GM12878 (cell line): ENCODE data around the gene WNT16. TPM values are rescaled to one million over a fixed set of nuclear protein-coding genes. Genes with fewer than 3 reads are reported as not detected.
A peak's percentile ranks its signal among the peaks of the same experiment; 100 is the strongest.

Experiments used
- BHLHE40 ChIP-seq, 2 experiments: fragments of 450-650 bp in 1 of 2; IDR thresholded peaks; 2 replicates each; pipeline ENCODE4 v1.6.1; 2011 to 2017; ENCODE audit warnings: low read depth in 2 of 2, borderline replicate concordance in 1 of 2, improper control_type of control experiment in 1 of 2, low read length in 1 of 2, mild to moderate bottlenecking in 1 of 2
- BMI1 ChIP-seq: fragments of 450-650 bp; IDR thresholded peaks from 2 replicates; pipeline ENCODE4 v1.6.1; 2016; ENCODE audit warnings: mild to moderate bottlenecking, moderate library complexity, borderline replicate concordance
- CHD1 ChIP-seq: IDR thresholded peaks from 2 replicates; pipeline ENCODE4 v1.6.1; 2012; ENCODE audit warnings: low read depth, low read length, improper control_type of control experiment
- HDAC6 ChIP-seq: fragments of 200-600 bp; sonication (generic); IDR thresholded peaks from one replicate; pipeline ENCODE4 v1.8.0; 2017; ENCODE audit warnings: antibody characterized with exemption; ENCODE audit not compliant: unreplicated experiment
- MEF2A ChIP-seq: IDR thresholded peaks from 2 replicates; pipeline ENCODE4 v1.6.1; 2011; ENCODE audit warnings: low read depth, mild to moderate bottlenecking, low read length, moderate library complexity; ENCODE audit not compliant: insufficient read depth
- MXI1 ChIP-seq: fragments of 150-350 bp; IDR thresholded peaks from 2 replicates; pipeline ENCODE4 v1.6.1; 2011; ENCODE audit warnings: low read depth, mild to moderate bottlenecking, inconsistent platforms, low read length, improper control_type of control experiment
- NFIC ChIP-seq: IDR thresholded peaks from 2 replicates; pipeline ENCODE4 v1.6.1; 2012; ENCODE audit warnings: low read depth, mild to moderate bottlenecking, inconsistent platforms, low read length, moderate library complexity
- NR2F1 ChIP-seq: fragments of 450-650 bp; conservative IDR thresholded peaks from 2 replicates; pipeline ENCODE4 v1.6.1; 2017; ENCODE audit warnings: mild to moderate bottlenecking
- POLR2AphosphoS2 ChIP-seq: IDR thresholded peaks from 2 replicates; pipeline ENCODE4 v1.6.1; 2011; ENCODE audit warnings: low read depth, mild to moderate bottlenecking, low read length, improper control_type of control experiment, moderate library complexity
- RB1 ChIP-seq: fragments of 450-650 bp; formaldehyde crosslinking; IDR thresholded peaks from 2 replicates; pipeline ENCODE4 v1.6.1; 2017; ENCODE audit warnings: mild to moderate bottlenecking, borderline replicate concordance
- SMC3 ChIP-seq: IDR thresholded peaks from 2 replicates; pipeline ENCODE4 v1.6.1; 2011; ENCODE audit warnings: low read length, improper control_type of control experiment, borderline replicate concordance
- ZBED1 ChIP-seq: IDR thresholded peaks from 2 replicates; pipeline ENCODE4 v1.6.1; 2016; ENCODE audit warnings: borderline replicate concordance
- ZNF207 ChIP-seq: fragments of 450-650 bp; IDR thresholded peaks from 2 replicates; pipeline ENCODE4 v1.6.1; 2014; ENCODE audit warnings: antibody characterized with exemption, mild to moderate bottlenecking, borderline replicate concordance
- ZNF274 ChIP-seq: IDR thresholded peaks from one replicate; pipeline ENCODE4 v1.8.0; 2011; ENCODE audit not compliant: insufficient read length, insufficient read depth
- ZNF622 ChIP-seq: fragments of 450-650 bp; IDR thresholded peaks from 2 replicates; pipeline ENCODE4 v1.6.1; 2017; ENCODE audit warnings: mild to moderate bottlenecking, inconsistent platforms
- polyA plus RNA-seq, 11 experiments: library from polyadenylated mRNA; depleted of rRNA in 4 of 11; unstranded in 6 of 11; stranded (reverse) in 5 of 11; fragments of >200 nt; fragmentation: Nextera tagmentation in 4 of 11; fragmentation: Illumina TruSeq in 1 of 11; extraction: Ambion mirVana in 4 of 11; extraction: Trizol in 1 of 11; gene quantifications; 1 replicate in 1 of 11; 2 replicates in 10 of 11; pipeline versions ENCODE4 v1.2.1 to v1.2.3, GENCODE V29; 2011 to 2016; ENCODE audit warnings: inconsistent platforms in 2 of 11, missing spikeins in 2 of 11, low read depth in 1 of 11
- total RNA-seq, 4 experiments: library from RNA; depleted of rRNA in 3 of 4; stranded (reverse); fragments of >200 nt in 3 of 4; fragmentation: Illumina TruSeq in 1 of 4; extraction: Trizol in 1 of 4; gene quantifications; 2 replicates each; pipeline versions ENCODE4 v1.2.1 to v1.2.3, GENCODE V29; 2013 to 2021
- TF ChIP-seq, protein P1 (sequence below): fragments of 450-650 bp; IDR thresholded peaks from 2 replicates; pipeline ENCODE4 v1.6.1; 2017; ENCODE audit warnings: mild to moderate bottlenecking, moderate library complexity
- TF ChIP-seq, protein P2 (sequence below): IDR thresholded peaks from 2 replicates; pipeline ENCODE4 v1.6.1; 2012; ENCODE audit warnings: low read depth, low read length, improper control_type of control experiment
- TF ChIP-seq, protein P3 (sequence below): IDR thresholded peaks from 2 replicates; pipeline ENCODE4 v1.6.1; 2011; ENCODE audit warnings: mild to moderate bottlenecking, low read depth, low read length, moderate library complexity; ENCODE audit not compliant: insufficient replicate concordance
- TF ChIP-seq, protein P4 (sequence below): fragments of 150-350 bp; IDR thresholded peaks from 2 replicates; pipeline ENCODE4 v1.6.1; 2016; ENCODE audit warnings: low read depth, low read length

Gene WNT16
- total and polyA plus RNA-seq, 10 of the 15 experiments (the other 5 are each of a cell fraction or from before 2014, with no cell fraction given): 0.05 to 0.11 (median 0.06) TPM; not detected in 5

DNA sequence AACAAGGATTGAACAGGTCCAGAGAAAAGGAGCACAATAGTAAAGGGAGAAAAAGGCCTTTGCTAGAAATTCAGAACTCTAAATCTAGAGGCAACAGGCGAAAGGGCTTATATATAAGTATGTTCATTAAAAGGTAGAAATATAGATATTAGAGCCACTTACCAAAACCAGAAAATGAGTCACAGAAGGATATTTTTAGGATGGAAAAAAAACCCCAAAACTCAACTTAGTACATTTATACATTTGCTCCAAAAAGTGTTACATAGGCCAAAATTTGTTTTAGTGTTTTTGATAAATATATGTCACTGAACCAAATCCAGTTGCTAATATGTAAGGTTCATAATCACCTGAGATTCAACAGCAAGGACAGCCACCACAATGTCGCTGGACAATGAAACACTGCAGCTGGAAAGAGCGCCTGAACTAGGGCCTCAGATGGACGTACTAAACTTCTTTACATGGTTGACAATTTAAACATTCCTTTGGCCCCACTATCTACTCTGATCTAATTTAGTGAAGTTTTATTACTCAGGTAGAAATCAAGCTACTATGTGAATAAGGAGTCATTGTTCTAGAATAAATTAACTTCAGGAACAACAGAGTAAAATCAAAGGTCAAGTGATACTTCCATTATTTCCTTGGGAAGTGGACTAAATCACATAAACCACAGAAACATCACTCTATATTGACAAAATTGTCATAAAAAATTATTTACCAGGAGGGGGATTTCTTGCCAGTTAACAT is 56.4 kb downstream of the WNT16 start (continued):
- TF ChIP-seq SMC3 (no peak), BMI1 (no peak), MEF2A (0 out of 2 replicates have a peak, but pooled peaks have one; percentile 71), ZBED1 (0 out of 2 replicates have a peak, but pooled peaks have one; percentile 22), HDAC6 (no peak), ZNF274 (no peak), RB1 (no peak), NR2F1 (no peak), NFIC (no peak), MXI1 (no peak), ZNF207 (no peak), ZNF622 (no peak), CHD1 (no peak), BHLHE40 (IDR thresholded peaks at IDR 0.05; ENCODE audit: borderline replicate concordance in 1 of 2, low read depth in 2 of 2, low read length in 1 of 2) (no peak), POLR2AphosphoS2 (no peak)
- TF ChIP-seq, protein P1, sequence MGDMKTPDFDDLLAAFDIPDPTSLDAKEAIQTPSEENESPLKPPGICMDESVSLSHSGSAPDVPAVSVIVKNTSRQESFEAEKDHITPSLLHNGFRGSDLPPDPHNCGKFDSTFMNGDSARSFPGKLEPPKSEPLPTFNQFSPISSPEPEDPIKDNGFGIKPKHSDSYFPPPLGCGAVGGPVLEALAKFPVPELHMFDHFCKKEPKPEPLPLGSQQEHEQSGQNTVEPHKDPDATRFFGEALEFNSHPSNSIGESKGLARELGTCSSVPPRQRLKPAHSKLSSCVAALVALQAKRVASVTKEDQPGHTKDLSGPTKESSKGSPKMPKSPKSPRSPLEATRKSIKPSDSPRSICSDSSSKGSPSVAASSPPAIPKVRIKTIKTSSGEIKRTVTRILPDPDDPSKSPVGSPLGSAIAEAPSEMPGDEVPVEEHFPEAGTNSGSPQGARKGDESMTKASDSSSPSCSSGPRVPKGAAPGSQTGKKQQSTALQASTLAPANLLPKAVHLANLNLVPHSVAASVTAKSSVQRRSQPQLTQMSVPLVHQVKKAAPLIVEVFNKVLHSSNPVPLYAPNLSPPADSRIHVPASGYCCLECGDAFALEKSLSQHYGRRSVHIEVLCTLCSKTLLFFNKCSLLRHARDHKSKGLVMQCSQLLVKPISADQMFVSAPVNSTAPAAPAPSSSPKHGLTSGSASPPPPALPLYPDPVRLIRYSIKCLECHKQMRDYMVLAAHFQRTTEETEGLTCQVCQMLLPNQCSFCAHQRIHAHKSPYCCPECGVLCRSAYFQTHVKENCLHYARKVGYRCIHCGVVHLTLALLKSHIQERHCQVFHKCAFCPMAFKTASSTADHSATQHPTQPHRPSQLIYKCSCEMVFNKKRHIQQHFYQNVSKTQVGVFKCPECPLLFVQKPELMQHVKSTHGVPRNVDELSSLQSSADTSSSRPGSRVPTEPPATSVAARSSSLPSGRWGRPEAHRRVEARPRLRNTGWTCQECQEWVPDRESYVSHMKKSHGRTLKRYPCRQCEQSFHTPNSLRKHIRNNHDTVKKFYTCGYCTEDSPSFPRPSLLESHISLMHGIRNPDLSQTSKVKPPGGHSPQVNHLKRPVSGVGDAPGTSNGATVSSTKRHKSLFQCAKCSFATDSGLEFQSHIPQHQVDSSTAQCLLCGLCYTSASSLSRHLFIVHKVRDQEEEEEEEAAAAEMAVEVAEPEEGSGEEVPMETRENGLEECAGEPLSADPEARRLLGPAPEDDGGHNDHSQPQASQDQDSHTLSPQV: no peak
- TF ChIP-seq, protein P2, sequence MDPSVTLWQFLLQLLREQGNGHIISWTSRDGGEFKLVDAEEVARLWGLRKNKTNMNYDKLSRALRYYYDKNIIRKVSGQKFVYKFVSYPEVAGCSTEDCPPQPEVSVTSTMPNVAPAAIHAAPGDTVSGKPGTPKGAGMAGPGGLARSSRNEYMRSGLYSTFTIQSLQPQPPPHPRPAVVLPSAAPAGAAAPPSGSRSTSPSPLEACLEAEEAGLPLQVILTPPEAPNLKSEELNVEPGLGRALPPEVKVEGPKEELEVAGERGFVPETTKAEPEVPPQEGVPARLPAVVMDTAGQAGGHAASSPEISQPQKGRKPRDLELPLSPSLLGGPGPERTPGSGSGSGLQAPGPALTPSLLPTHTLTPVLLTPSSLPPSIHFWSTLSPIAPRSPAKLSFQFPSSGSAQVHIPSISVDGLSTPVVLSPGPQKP: no peak
- TF ChIP-seq, protein P3, sequence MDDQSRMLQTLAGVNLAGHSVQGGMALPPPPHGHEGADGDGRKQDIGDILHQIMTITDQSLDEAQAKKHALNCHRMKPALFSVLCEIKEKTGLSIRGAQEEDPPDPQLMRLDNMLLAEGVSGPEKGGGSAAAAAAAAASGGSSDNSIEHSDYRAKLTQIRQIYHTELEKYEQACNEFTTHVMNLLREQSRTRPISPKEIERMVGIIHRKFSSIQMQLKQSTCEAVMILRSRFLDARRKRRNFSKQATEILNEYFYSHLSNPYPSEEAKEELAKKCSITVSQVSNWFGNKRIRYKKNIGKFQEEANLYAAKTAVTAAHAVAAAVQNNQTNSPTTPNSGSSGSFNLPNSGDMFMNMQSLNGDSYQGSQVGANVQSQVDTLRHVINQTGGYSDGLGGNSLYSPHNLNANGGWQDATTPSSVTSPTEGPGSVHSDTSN: no peak
- TF ChIP-seq, protein P4, sequence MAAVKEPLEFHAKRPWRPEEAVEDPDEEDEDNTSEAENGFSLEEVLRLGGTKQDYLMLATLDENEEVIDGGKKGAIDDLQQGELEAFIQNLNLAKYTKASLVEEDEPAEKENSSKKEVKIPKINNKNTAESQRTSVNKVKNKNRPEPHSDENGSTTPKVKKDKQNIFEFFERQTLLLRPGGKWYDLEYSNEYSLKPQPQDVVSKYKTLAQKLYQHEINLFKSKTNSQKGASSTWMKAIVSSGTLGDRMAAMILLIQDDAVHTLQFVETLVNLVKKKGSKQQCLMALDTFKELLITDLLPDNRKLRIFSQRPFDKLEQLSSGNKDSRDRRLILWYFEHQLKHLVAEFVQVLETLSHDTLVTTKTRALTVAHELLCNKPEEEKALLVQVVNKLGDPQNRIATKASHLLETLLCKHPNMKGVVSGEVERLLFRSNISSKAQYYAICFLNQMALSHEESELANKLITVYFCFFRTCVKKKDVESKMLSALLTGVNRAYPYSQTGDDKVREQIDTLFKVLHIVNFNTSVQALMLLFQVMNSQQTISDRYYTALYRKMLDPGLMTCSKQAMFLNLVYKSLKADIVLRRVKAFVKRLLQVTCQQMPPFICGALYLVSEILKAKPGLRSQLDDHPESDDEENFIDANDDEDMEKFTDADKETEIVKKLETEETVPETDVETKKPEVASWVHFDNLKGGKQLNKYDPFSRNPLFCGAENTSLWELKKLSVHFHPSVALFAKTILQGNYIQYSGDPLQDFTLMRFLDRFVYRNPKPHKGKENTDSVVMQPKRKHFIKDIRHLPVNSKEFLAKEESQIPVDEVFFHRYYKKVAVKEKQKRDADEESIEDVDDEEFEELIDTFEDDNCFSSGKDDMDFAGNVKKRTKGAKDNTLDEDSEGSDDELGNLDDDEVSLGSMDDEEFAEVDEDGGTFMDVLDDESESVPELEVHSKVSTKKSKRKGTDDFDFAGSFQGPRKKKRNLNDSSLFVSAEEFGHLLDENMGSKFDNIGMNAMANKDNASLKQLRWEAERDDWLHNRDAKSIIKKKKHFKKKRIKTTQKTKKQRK: no peak
